Islet precursor cell (in vitro differentiated cells): ENCODE measurements around the gene OGA.

Source experiments
- DNase-seq: peaks from one replicate; pipeline ENCODE4 v3.0.0-alpha.2; 2018

OGA gene

DNA sequence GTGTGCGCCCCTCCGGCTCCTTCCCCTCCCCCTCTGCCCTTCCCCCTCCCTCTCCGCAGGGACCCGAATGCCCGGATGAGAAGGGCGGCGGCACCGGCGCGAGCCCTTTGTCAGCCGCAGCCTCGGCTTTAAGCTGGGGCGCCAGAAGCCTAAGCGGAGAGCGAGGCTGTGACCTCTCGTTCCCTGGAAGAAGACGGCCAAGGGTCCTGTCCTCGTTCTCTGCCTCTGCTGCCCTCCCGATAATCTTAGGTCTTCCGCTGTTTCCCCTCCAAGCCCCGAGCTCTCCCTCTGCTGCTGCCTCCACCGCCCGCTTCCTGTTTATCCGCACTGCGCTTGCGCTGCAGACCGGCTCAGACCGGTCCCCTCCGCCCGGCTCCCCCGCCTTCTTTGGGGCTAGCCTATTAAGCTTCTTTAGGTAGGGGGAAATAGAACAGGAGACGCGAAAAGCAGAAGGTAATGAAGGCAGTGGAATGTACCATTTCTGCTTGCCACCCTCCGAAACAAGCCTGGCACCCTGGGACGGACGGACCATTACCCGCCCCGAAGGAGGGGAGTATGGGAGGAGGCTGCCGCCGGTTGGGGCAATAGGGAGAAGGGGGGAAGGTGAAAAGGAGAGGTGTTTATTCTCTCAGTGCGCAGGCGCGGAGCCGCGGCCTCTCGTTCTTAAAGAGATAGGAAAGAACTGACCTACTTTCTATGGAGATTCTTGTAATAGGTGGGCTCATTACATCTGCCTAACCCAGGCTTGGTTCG lies at the start of gene OGA:
OGA (minus strand) TSS at position 326 of the 753 bp plus-strand sequence. CDS start 422 bp downstream, outside the sequence.
- peak; percentile 100 for DNase-seq

GRCh38 chr10:101867931-101868330 lies 49.7 kb upstream of the OGA start:
- DNase-seq: no peak

GRCh38 chr10:101859530-101859929 lies 41.3 kb upstream of the OGA start:
- no peak for DNase-seq

DNA sequence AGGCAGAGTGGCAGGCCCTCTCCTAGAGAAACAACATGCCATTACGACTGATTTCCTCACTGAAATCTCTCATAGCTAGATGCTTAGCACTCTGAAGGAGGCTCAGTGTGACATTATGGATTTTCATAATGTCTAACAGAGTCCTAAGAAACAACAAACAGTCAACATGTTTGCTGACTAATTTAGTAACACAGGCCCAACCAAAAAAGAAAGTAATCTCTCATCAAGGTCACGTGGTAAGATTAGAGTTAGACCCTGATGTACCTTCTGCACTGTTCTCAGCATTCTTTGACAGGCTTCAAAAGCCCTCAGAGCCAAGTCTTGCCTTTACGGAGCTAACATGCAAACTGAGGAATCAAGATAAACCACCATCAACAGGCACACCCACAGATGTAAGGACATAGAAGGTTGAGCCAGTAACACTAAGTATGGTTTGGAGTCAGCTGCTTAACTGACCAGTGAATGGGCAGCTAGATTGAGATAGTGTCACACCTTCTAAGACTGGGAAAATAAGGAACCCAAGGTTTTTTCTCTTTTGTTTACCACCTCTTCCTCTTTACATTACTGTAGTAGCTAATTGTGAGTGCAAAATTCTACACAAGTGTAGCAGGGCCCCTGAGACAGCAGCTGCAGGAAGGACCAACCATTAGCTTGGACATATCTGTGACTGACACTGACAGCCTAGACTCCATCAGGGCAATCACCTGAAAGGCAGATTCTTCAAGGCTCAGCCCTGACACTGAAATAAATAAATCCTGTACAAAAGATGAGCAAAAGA lies 40.7 kb upstream of the OGA start:
- no peak for DNase-seq

- no peak for DNase-seq
Measured at GRCh38 chr10:101857802-101858476, 39.7 kb upstream of the OGA start.

- DNase-seq: no peak
Measured at GRCh38 chr10:101856626-101857025, 38.4 kb upstream of the OGA start.

DNA sequence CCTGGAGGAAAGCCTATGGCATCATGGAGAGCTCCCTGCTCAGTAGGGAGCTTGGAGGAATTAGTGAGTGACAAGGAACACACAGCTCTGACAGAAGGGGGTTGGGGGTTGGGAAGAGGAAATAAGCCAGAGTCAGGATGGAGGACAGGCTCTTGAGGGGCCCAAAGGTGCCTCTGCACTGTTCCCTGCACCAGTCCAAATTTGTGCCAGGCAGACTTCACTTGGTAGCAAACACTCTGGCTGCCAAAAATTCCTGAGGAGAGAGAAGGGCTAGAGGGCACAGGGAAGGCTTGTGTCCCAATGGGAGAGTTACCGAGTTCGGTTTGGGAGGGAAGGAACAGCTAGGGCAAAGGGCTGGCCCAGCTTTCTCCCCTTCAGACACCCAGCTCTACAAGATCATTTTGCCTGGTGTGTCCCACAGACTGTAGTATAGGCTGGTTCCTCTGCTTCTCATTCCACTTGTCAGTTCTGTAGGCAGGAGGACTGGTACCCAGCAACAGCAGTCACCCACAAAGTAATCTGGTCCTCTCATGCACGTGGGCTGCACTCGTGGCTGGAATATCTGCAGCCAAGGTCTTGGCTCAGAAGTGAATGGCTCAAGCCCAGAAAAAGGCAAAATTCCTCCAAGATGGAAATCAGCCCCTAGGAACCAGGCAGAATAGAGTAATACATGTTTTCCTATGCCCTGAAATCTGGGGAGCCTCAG lies 33.3 kb upstream of the OGA start:
- DNase-seq: no peak

- no peak for DNase-seq
Measured at GRCh38 chr10:101850749-101851148, 32.5 kb upstream of the OGA start.

DNA sequence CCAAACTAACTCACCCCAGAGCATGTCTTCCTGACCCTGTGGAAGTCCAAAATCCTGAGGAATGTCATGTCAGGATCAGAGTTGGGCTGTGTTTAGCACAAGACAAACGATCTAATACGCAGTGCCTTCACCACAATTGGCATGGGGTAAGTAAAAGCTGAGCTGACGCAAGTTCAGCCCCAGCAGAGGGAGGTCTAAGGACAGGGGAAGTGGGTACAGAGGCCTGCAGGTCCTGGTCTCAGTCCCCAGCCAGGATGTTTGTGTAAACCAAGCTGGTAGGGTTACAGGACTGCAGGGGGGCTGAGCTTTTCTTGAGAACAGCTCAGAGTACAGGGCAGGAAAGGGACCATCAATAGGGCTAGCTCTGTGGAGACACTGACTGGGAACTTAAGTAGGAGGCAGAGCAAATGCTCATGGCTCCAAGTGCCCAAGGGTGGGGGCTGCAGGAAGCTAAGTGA lies 30.7 kb upstream of the OGA start:
- DNase-seq: peak; percentile 52

GRCh38 chr10:101848408-101848807 lies 30.2 kb upstream of the OGA start:
- DNase-seq: peak; percentile 44

- DNase-seq: peak; percentile 35
Measured at GRCh38 chr10:101845893-101846292, 27.6 kb upstream of the OGA start.

GRCh38 chr10:101843032-101844021 lies 25.1 kb upstream of the OGA start, which contains the start of gene KCNIP2:
Gene KCNIP2, minus strand, starts transcription at chr10:101843800. Its CDS starts 232 bp downstream, at chr10:101843568.
- peak; percentile 84 for DNase-seq

GRCh38 chr10:101841826-101842225 lies 23.6 kb upstream of the OGA start:
- DNase-seq: no peak

DNA sequence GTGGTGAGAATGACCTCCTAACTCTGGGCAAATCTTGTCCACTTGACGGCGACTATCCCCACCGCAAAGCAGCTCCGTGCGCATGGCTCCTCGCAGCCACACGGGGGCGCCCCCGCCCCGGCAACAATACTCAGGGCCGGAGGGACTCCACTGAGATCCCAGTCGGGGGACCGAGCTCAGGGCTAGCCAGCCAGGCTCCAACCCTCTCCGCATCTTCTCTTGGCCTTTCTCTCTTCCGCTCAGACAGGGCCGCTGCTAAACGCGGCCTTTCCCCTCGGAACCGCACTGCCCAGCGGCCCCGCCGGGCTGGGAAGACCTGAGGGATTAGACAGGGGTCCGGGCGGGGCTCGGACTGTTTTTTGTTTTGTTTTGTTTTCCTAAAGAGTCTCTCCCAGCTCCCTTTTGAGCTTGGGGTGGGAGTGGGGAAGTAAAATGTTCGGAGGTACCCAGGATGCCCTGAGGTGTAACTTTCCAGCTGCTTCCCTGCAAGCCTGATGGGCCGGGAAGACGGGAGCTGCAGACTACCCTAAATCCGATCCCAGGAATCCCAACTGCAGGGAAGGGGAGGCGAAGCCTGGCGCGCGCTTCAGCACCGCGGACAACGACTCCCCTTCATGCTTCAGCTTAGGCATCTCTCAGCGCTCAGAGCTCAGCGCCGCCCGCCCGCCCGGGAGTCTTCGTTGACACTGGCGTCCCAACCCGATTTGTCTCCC lies 22.7 kb upstream of the OGA start:
- DNase-seq: peak; percentile 95

DNA sequence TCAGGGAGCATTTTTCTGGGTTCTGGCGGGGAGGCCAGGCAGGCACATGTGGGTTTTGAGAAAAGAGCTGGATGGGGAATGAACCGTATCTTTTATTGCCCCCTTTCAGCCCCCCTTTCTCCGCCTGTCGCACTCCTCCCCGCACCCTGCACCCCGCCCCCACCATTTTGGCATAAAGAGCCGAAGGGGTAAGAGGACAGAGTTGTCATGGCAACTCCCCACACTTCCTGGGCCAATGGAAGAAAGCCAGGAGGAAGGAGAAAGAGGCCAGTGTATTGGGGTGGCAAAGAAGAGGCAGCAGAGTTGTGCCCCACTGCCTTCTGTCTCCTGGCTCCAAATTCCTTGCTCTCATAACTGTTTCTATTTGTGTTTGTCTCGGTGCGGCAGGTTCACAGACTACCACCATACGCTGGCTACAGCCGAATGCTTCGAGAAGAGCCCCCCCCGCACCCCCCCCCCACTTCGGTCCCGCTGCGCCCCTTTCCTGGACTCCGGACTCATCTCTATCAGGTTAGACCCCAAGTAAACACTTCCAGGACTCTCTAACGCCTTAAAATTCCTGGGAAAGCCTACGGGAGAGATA lies 21.9 kb upstream of the OGA start:
- no peak for DNase-seq

DNA sequence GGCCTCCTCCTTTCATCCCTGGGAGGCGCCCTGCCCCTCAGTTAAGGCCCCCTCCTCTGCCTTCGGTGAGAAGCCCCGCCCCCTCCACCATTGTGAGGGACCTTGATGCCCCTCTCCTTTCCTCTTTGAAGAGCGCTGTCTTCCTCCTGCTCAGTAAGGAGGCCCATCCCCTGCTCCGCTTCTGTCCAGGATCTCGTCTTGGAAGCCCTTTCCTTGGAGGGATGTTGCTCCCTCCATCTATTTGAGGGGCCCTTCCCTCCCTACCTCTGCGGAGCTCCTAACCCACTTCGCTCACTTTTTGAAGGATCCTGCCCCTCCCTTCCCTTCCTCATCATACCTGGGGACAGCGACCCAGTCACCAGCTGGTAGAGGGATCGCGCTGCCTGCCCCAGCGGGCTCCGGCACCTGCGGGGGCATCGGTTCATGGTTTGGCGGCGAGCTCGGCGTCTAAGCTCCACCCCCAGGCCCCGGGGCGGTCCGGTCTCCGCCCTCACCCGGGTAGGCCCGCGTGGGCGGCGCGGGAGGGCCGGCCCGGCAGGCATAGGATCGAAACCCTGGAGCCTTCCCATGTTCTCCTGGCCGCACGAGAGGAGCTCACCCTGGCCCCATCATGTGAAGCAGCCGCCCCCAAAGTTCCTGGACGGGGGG lies 21.3 kb upstream of the OGA start:
- DNase-seq: peak; percentile 77

GRCh38 chr10:101839002-101839401 lies 20.8 kb upstream of the OGA start:
- no peak for DNase-seq

GRCh38 chr10:101838416-101838970 lies 20.2 kb upstream of the OGA start:
- DNase-seq: no peak

GRCh38 chr10:101837748-101838147 lies 19.5 kb upstream of the OGA start:
- DNase-seq: no peak

DNA sequence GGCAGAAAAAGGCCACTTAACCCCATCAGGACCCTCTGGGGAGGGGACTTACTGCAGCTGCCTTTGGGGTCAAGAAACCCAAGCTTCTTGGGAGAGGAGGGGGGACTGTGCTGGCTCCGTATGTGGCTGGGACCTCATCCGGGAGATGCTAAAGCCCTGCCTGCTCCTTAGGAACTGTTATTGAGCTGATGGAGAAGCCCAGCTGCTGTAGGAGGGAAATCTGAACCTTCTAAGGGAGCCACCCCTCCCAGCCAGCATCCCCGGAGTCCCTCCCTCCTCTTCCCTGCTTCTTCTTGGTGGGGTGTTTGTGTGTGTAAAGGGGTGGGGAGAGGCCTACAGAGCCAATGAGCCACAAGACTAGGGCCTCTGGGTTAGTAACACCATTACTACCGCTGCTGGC lies 17.1 kb upstream of the OGA start:
- no peak for DNase-seq
